Lower lobe of right lung (tissue), 2 donors: ENCODE results near the gene EIF2A. TPM values are rescaled to one million over a fixed set of nuclear protein-coding genes. Genes with fewer than 3 reads are reported as not detected.

ENCODE experiments used
- ATAC-seq, 2 donors: fragments of 200-7000 bp; cut with Tn5 transposase; one replicate each; pipeline ENCODE4 v1.9.1; 2020 to 2022; ENCODE audit warnings: mild to moderate bottlenecking in 2 of 2, moderate library complexity in 2 of 2
- DNase-seq: peaks from one replicate; pipeline ENCODE4 v3.0.0-alpha.2; 2020
- H3K27ac ChIP-seq: fragments of 200-600 bp; one replicate; pipeline ENCODE4 v1.8.0; 2022
- H3K27me3 ChIP-seq: fragments of 200-600 bp; one replicate; pipeline ENCODE4 v1.8.0; 2022; ENCODE audit warnings: low read depth
- H3K36me3 ChIP-seq: fragments of 200-600 bp; one replicate; pipeline ENCODE4 v1.8.0; 2022; ENCODE audit warnings: mild to moderate bottlenecking
- H3K4me1 ChIP-seq: fragments of 200-600 bp; one replicate; pipeline ENCODE4 v1.8.0; 2022
- H3K4me3 ChIP-seq: fragments of 200-600 bp; one replicate; pipeline ENCODE4 v1.8.0; 2022; ENCODE audit warnings: mild to moderate bottlenecking
- H3K9me3 ChIP-seq: fragments of 200-600 bp; one replicate; pipeline ENCODE4 v1.8.0; 2022
- CTCF ChIP-seq: fragments of 200-600 bp; IDR thresholded peaks from one replicate; pipeline ENCODE4 v1.8.0; 2022; ENCODE audit warnings: antibody characterized with exemption, mild to moderate bottlenecking
- intact Hi-C: fragments of 100-400 bp; cut with DNase I; formaldehyde crosslinking; loops from one replicate; pipeline ENCODE4 v1.11.0; 2022
- total RNA-seq: library from RNA; stranded (reverse); fragmentation: NEBNext Ultra II Directional; extraction: Animal tissue kit (Norgen Biotek cat#: 25700); gene quantifications from one replicate; pipeline ENCODE4 v1.2.1, GENCODE V29; 2021
- donor health status: DM: no; HTN: yes; CAD: no; lungs with severe emphysema.

EIF2A gene
- total RNA-seq, 1 donor from 2014 or later = 91.9 TPM

GRCh38 chr3:150567328-150567727 lies 20.7 kb downstream of the EIF2A start:
- ATAC-seq (no peak), DNase-seq (no peak)
- TF ChIP-seq CTCF = no peak
- Histone ChIP-seq H3K4me1 (no peaks in the 10 kb centered on the region), H3K4me3 (no peak overlapping the region), H3K36me3 (peaks cover 99% of the 10 kb centered on the region), H3K27me3 (no peaks in the 10 kb centered on the region), H3K9me3 (no peaks in the 10 kb centered on the region), H3K27ac (no peak overlapping the region)
- intact Hi-C loops = no loop called here

- no peak for ATAC-seq
- TF ChIP-seq CTCF = no peak
- Histone ChIP-seq H3K27ac (no peak overlapping the region), H3K36me3 (peaks cover 98% of the 10 kb centered on the region), H3K9me3 (no peaks in the 10 kb centered on the region), H3K4me1 (no peaks in the 10 kb centered on the region), H3K27me3 (no peaks in the 10 kb centered on the region), H3K4me3 (no peak overlapping the region)
- no peak for DNase-seq
- intact Hi-C loops = no loop called here
Measured at GRCh38 chr3:150577855-150578254, 31.3 kb downstream of the EIF2A start.

- no peak for ATAC-seq
- intact Hi-C loops = no loop called here
- H3K27me3 ChIP-seq = no peaks in the 10 kb centered on the region
- no peaks in the 10 kb centered on the region for H3K9me3 ChIP-seq
- no peaks in the 10 kb centered on the region for H3K4me1 ChIP-seq
- H3K27ac ChIP-seq = no peak overlapping the region
- peaks cover 96% of the 10 kb centered on the region for H3K36me3 ChIP-seq
- no peak overlapping the region for H3K4me3 ChIP-seq
- DNase-seq = no peak
- TF ChIP-seq CTCF = no peak
Measured at GRCh38 chr3:150581174-150581573, 34.6 kb downstream of the EIF2A start.

GRCh38 chr3:150582620-150583019 lies 36.0 kb downstream of the EIF2A start:
- peaks cover 81% of the 10 kb centered on the region for H3K36me3 ChIP-seq
- intact Hi-C loops = no loop called here
- DNase-seq (no peak), ATAC-seq (no peak)
- H3K4me3 ChIP-seq = no peak overlapping the region
- H3K4me1 ChIP-seq = no peaks in the 10 kb centered on the region
- H3K27ac ChIP-seq = no peak overlapping the region
- no peaks in the 10 kb centered on the region for H3K27me3 ChIP-seq
- TF ChIP-seq CTCF = no peak
- no peaks in the 10 kb centered on the region for H3K9me3 ChIP-seq

- no peaks in the 10 kb centered on the region for H3K9me3 ChIP-seq
- DNase-seq = no peak
- intact Hi-C loops = no loop called here
- TF ChIP-seq CTCF = no peak
- H3K4me3 ChIP-seq = no peak overlapping the region
- H3K36me3 ChIP-seq = peaks cover 78% of the 10 kb centered on the region
- ATAC-seq = no peak
- no peaks in the 10 kb centered on the region for H3K27me3 ChIP-seq
- no peak overlapping the region for H3K27ac ChIP-seq
- no peaks in the 10 kb centered on the region for H3K4me1 ChIP-seq
Measured at GRCh38 chr3:150583028-150583427, 36.4 kb downstream of the EIF2A start.
